ENCODE data around the gene NFIA. TPM values are rescaled to one million over a fixed set of nuclear protein-coding genes. Genes with fewer than 3 reads are reported as not detected.

Gene NFIA
- total and polyA plus RNA-seq, 2 of the 13 experiments (the other 11 are each of a cell fraction or from before 2014, with no cell fraction given) = 14.7 to 28.5 TPM

DNA sequence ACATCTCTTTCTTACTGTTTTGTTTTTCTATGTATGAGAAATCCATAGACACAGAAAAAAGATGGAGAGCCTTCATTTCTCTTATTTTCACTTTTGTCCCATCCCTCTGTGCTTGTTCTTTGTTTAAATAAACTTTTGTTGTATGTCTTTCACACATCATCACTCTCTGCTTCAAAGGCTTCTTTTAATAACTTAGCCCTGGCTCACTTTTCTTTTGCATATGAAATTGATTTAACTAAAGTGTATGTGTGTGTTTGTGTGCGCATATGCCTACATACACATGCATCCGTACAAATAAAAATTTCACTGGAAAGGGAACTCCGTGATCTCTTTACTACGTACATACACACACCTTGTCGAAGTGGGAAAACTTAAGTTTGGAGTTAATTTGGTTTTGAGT, 168.6 kb downstream of the NFIA start:
- no peak for DNase-seq (ENCODE audit: low spot score)
- Histone ChIP-seq H3K27ac (ENCODE audit: extremely low read length, insufficient read depth, low read length) (no peak overlapping the region), H3K79me2 (ENCODE audit: insufficient read depth, low read length) (peaks cover 85% of the 10 kb centered on the region), H4K20me1 (ENCODE audit: insufficient read depth, low read length) (peaks cover 2% of the 10 kb centered on the region; the same call in 1 of the 2 replicates), H3K36me3 (replicated peaks in 1 of 2; ENCODE audit: control insufficient read depth in 1 of 2, insufficient read depth in 2 of 2, low read length in 2 of 2) (no peaks in the 10 kb centered on the region), H3K4me2 (ENCODE audit: low read depth, low read length) (no peak overlapping the region), H2AFZ (ENCODE audit: low read length) (no peak overlapping the region), H3K4me1 (ENCODE audit: insufficient read depth, low read length) (peaks cover 61% of the 10 kb centered on the region), H3K9me3 (ENCODE audit: low read length) (no peaks in the 10 kb centered on the region), H3K9ac (ENCODE audit: insufficient read depth, low read depth, low read length) (no peak overlapping the region), H3K4me3 (replicated peaks in 1 of 3; ENCODE audit: insufficient read depth in 1 of 3, low read depth in 2 of 3, low read length in 3 of 3) (no peak overlapping the region), H3K27me3 (ENCODE audit: control insufficient read depth in 1 of 2, insufficient read depth in 2 of 2, low read length in 2 of 2) (no peaks in the 10 kb centered on the region)
- in situ Hi-C loops (cut with HindIII; ENCODE audit: extremely low pct_ligation_motif_present, low pct_unique_long_range_greater_than_20kb) (no loop called here), intact Hi-C loops (cut with micrococcal nuclease; ENCODE audit: unreplicated experiment) (no loop called here)
- BruUV-seq (replicated peaks) = no TSS peak
- POLR2A ChIA-PET = no interaction called here
- CTCF ChIA-PET (ENCODE audit: low intra/inter-chr PET ratio, low total read pairs) = no interaction called here
- FAIRE-seq = no peak
- TF ChIP-seq ATRX (CRISPR knock-in tag; IDR thresholded peaks at IDR 0.05; ENCODE audit: borderline replicate concordance) (no peak), MIER3 (CRISPR knock-in tag; IDR thresholded peaks at IDR 0.05; ENCODE audit: borderline replicate concordance) (no peak), ZNF180 (CRISPR knock-in tag; IDR thresholded peaks at IDR 0.05; ENCODE audit: borderline replicate concordance, low read depth) (no peak), ZNF709 (CRISPR knock-in tag; IDR thresholded peaks at IDR 0.05) (no peak), ZZZ3 (CRISPR knock-in tag; IDR thresholded peaks at IDR 0.05; ENCODE audit: borderline replicate concordance) (no peak)
- TF ChIP-seq, protein P1, sequence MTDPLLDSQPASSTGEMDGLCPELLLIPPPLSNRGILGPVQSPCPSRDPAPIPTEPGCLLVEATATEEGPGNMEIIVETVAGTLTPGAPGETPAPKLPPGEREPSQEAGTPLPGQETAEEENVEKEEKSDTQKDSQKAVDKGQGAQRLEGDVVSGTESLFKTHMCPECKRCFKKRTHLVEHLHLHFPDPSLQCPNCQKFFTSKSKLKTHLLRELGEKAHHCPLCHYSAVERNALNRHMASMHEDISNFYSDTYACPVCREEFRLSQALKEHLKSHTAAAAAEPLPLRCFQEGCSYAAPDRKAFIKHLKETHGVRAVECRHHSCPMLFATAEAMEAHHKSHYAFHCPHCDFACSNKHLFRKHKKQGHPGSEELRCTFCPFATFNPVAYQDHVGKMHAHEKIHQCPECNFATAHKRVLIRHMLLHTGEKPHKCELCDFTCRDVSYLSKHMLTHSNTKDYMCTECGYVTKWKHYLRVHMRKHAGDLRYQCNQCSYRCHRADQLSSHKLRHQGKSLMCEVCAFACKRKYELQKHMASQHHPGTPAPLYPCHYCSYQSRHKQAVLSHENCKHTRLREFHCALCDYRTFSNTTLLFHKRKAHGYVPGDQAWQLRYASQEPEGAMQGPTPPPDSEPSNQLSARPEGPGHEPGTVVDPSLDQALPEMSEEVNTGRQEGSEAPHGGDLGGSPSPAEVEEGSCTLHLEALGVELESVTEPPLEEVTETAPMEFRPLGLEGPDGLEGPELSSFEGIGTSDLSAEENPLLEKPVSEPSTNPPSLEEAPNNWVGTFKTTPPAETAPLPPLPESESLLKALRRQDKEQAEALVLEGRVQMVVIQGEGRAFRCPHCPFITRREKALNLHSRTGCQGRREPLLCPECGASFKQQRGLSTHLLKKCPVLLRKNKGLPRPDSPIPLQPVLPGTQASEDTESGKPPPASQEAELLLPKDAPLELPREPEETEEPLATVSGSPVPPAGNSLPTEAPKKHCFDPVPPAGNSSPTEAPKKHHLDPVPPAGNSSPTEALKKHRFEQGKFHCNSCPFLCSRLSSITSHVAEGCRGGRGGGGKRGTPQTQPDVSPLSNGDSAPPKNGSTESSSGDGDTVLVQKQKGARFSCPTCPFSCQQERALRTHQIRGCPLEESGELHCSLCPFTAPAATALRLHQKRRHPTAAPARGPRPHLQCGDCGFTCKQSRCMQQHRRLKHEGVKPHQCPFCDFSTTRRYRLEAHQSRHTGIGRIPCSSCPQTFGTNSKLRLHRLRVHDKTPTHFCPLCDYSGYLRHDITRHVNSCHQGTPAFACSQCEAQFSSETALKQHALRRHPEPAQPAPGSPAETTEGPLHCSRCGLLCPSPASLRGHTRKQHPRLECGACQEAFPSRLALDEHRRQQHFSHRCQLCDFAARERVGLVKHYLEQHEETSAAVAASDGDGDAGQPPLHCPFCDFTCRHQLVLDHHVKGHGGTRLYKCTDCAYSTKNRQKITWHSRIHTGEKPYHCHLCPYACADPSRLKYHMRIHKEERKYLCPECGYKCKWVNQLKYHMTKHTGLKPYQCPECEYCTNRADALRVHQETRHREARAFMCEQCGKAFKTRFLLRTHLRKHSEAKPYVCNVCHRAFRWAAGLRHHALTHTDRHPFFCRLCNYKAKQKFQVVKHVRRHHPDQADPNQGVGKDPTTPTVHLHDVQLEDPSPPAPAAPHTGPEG (CRISPR knock-in tag; IDR thresholded peaks at IDR 0.05) = no peak
- TF ChIP-seq, protein P2, sequence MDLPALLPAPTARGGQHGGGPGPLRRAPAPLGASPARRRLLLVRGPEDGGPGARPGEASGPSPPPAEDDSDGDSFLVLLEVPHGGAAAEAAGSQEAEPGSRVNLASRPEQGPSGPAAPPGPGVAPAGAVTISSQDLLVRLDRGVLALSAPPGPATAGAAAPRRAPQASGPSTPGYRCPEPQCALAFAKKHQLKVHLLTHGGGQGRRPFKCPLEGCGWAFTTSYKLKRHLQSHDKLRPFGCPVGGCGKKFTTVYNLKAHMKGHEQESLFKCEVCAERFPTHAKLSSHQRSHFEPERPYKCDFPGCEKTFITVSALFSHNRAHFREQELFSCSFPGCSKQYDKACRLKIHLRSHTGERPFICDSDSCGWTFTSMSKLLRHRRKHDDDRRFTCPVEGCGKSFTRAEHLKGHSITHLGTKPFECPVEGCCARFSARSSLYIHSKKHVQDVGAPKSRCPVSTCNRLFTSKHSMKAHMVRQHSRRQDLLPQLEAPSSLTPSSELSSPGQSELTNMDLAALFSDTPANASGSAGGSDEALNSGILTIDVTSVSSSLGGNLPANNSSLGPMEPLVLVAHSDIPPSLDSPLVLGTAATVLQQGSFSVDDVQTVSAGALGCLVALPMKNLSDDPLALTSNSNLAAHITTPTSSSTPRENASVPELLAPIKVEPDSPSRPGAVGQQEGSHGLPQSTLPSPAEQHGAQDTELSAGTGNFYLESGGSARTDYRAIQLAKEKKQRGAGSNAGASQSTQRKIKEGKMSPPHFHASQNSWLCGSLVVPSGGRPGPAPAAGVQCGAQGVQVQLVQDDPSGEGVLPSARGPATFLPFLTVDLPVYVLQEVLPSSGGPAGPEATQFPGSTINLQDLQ (CRISPR knock-in tag; IDR thresholded peaks at IDR 0.05) = no peak
- WGBS (ENCODE audit: low lambda C conversion rate) = 98% methylated on average over 5 of the region's 5 CpGs
- no peak for ATAC-seq
